WTC11 (cell line): ENCODE data around the gene CYP11A1. TPM values are rescaled to one million over a fixed set of nuclear protein-coding genes. Genes with fewer than 3 reads are reported as not detected.

Experiments used
- ATAC-seq: fragments of 200-7000 bp; cut with Tn5 transposase; 2 replicates; pipeline ENCODE4 v1.10.0; 2021; ENCODE audit warnings: mild to moderate bottlenecking, moderate library complexity
- CTCF ChIA-PET: fragments of 300-600 bp; sonication (Branson Sonifier 250); formaldehyde crosslinking; loops from one replicate; lab custom pipeline; 2021; ENCODE audit warnings: antibody characterized with exemption; lab: Charles Lee
- POLR2A ChIA-PET: fragments of 350-600 bp; sonication (Branson Sonifier 250); formaldehyde crosslinking; loops from one replicate; lab custom pipeline; 2021; ENCODE audit warnings: antibody characterized with exemption; lab: Charles Lee
- DNase-seq: peaks from one replicate; pipeline ENCODE4 v3.0.0; 2021; ENCODE audit warnings: low spot score
- H3K27ac Mint-ChIP-seq: 2 replicates; pipeline ENCODE4 v1.8.0; 2021; ENCODE audit warnings: mixed read lengths
- H3K27me3 Mint-ChIP-seq: 2 replicates; pipeline ENCODE4 v1.8.0; 2021; ENCODE audit warnings: low read depth, mild to moderate bottlenecking, moderate library complexity, mixed read lengths
- H3K36me3 Mint-ChIP-seq: 2 replicates; pipeline ENCODE4 v1.8.0; 2021; ENCODE audit warnings: mixed read lengths
- H3K4me1 Mint-ChIP-seq: 2 replicates; pipeline ENCODE4 v1.8.0; 2022; ENCODE audit warnings: mixed read lengths
- H3K4me3 Mint-ChIP-seq: 2 replicates; pipeline ENCODE4 v1.8.0; 2021; ENCODE audit warnings: mild to moderate bottlenecking, moderate library complexity, mixed read lengths
- H3K9me3 Mint-ChIP-seq: 2 replicates; pipeline ENCODE4 v1.8.0; 2021; ENCODE audit warnings: mixed read lengths
- NFATC4 ChIP-seq: fragments of 250-450 bp; sonication (Bioruptor Pico); IDR thresholded peaks from 2 replicates; pipeline ENCODE4 v1.9.0; 2021; ENCODE audit warnings: mild to moderate bottlenecking
- NFE2L1 ChIP-seq: sonication (generic); formaldehyde crosslinking; IDR thresholded peaks from 2 replicates; pipeline ENCODE4 v1.8.1; 2023; ENCODE audit warnings: missing genetic modification reagents
- NR3C1 ChIP-seq: sonication (generic); formaldehyde crosslinking; conservative IDR thresholded peaks from 2 replicates; pipeline ENCODE4 v1.8.1; 2023; ENCODE audit warnings: low read depth, mild to moderate bottlenecking, missing genetic modification reagents
- TCF7 ChIP-seq: sonication (generic); formaldehyde crosslinking; IDR thresholded peaks from 2 replicates; pipeline ENCODE4 v1.8.0; 2022; ENCODE audit warnings: mild to moderate bottlenecking, low read depth, missing genetic modification reagents, moderate library complexity
- TEAD1 ChIP-seq: sonication (generic); formaldehyde crosslinking; IDR thresholded peaks from 2 replicates; pipeline ENCODE4 v1.8.0; 2022; ENCODE audit warnings: mild to moderate bottlenecking, missing genetic modification reagents
- ZNF671 ChIP-seq: fragments of 250-450 bp; sonication (Bioruptor Pico); IDR thresholded peaks from 2 replicates; pipeline ENCODE4 v1.8.0; 2021; ENCODE audit warnings: mild to moderate bottlenecking
- total RNA-seq: library from RNA; stranded (reverse); gene quantifications from 3 replicates; pipeline ENCODE4 v1.2.3, GENCODE V29; 2021
- TF ChIP-seq, protein P1 (sequence below): sonication (generic); formaldehyde crosslinking; IDR thresholded peaks from 2 replicates; pipeline ENCODE4 v1.8.1; 2023; ENCODE audit warnings: mild to moderate bottlenecking, missing genetic modification reagents
- TF ChIP-seq, protein P2 (sequence below): sonication (generic); formaldehyde crosslinking; IDR thresholded peaks from 2 replicates; pipeline ENCODE4 v1.8.1; 2022; ENCODE audit warnings: low read depth, mild to moderate bottlenecking, moderate library complexity, missing genetic modification reagents, borderline replicate concordance
- TF ChIP-seq, protein P3 (sequence below): sonication (generic); formaldehyde crosslinking; IDR thresholded peaks from 2 replicates; pipeline ENCODE4 v1.8.0; 2023; ENCODE audit warnings: mild to moderate bottlenecking, missing genetic modification reagents
- TF ChIP-seq, protein P4 (sequence below): sonication (generic); formaldehyde crosslinking; IDR thresholded peaks from 2 replicates; pipeline ENCODE4 v1.8.0; 2022; ENCODE audit warnings: mild to moderate bottlenecking, missing genetic modification reagents
- TF ChIP-seq, protein P5 (sequence below): sonication (generic); formaldehyde crosslinking; IDR thresholded peaks from 2 replicates; pipeline ENCODE4 v1.8.1; 2022; ENCODE audit warnings: low read depth, missing genetic modification reagents, borderline replicate concordance
- TF ChIP-seq, protein P6 (sequence below): sonication (generic); formaldehyde crosslinking; IDR thresholded peaks from 2 replicates; pipeline ENCODE4 v1.8.1; 2023; ENCODE audit warnings: mild to moderate bottlenecking, missing genetic modification reagents
- TF ChIP-seq, protein P7 (sequence below): sonication (generic); formaldehyde crosslinking; IDR thresholded peaks from 2 replicates; pipeline ENCODE4 v1.8.0; 2022; ENCODE audit warnings: mild to moderate bottlenecking, missing genetic modification reagents
- TF ChIP-seq, protein P8 (sequence below): sonication (generic); formaldehyde crosslinking; IDR thresholded peaks from 2 replicates; pipeline ENCODE4 v1.8.1; 2023; ENCODE audit warnings: mild to moderate bottlenecking, missing genetic modification reagents, moderate library complexity

Gene CYP11A1
- total RNA-seq, 1 experiment from 2014 or later, result 3.4 TPM

DNA sequence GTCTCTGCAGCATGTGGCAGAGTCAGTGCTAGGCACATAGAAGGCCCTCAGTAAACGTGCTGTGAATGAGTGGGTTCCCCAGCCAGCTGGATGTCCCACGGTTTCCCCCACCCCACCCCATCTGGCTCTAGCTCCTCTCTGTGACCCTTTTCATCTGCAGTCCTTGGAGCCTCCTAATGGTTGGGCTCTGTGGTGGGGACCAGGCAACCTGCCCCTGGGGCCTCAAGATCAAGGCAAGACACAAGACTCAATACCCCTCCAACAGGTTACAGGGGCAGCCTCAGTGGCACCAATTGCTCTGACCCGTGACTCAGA lies 17.1 kb upstream of the CYP11A1 start:
- Mint-ChIP-seq H3K36me3 (no peaks in the 10 kb centered on the region), H3K27me3 (no peaks in the 10 kb centered on the region), H3K9me3 (no peaks in the 10 kb centered on the region), H3K4me1 (peaks cover 13% of the 10 kb centered on the region), H3K27ac (no peak overlapping the region)
- POLR2A ChIA-PET, result interaction anchor here (1.7 kb wide), 1 partner anchor 50 kb away, joined by 7 read pairs; the partner anchor contains the start of gene SEMA7A
- no peak for ATAC-seq
- TF ChIP-seq ZNF671 (no peak), NFE2L1 (CRISPR knock-in tag) (no peak), NFATC4 (CRISPR knock-in tag) (no peak), TEAD1 (no peak), TCF7 (CRISPR knock-in tag) (no peak), NR3C1 (no peak)
- TF ChIP-seq, protein P1, sequence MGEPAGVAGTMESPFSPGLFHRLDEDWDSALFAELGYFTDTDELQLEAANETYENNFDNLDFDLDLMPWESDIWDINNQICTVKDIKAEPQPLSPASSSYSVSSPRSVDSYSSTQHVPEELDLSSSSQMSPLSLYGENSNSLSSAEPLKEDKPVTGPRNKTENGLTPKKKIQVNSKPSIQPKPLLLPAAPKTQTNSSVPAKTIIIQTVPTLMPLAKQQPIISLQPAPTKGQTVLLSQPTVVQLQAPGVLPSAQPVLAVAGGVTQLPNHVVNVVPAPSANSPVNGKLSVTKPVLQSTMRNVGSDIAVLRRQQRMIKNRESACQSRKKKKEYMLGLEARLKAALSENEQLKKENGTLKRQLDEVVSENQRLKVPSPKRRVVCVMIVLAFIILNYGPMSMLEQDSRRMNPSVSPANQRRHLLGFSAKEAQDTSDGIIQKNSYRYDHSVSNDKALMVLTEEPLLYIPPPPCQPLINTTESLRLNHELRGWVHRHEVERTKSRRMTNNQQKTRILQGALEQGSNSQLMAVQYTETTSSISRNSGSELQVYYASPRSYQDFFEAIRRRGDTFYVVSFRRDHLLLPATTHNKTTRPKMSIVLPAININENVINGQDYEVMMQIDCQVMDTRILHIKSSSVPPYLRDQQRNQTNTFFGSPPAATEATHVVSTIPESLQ (CRISPR knock-in tag), result no peak
- TF ChIP-seq, protein P2, sequence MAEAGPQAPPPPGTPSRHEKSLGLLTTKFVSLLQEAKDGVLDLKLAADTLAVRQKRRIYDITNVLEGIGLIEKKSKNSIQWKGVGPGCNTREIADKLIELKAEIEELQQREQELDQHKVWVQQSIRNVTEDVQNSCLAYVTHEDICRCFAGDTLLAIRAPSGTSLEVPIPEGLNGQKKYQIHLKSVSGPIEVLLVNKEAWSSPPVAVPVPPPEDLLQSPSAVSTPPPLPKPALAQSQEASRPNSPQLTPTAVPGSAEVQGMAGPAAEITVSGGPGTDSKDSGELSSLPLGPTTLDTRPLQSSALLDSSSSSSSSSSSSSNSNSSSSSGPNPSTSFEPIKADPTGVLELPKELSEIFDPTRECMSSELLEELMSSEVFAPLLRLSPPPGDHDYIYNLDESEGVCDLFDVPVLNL (CRISPR knock-in tag), result no peak
- TF ChIP-seq, protein P3, sequence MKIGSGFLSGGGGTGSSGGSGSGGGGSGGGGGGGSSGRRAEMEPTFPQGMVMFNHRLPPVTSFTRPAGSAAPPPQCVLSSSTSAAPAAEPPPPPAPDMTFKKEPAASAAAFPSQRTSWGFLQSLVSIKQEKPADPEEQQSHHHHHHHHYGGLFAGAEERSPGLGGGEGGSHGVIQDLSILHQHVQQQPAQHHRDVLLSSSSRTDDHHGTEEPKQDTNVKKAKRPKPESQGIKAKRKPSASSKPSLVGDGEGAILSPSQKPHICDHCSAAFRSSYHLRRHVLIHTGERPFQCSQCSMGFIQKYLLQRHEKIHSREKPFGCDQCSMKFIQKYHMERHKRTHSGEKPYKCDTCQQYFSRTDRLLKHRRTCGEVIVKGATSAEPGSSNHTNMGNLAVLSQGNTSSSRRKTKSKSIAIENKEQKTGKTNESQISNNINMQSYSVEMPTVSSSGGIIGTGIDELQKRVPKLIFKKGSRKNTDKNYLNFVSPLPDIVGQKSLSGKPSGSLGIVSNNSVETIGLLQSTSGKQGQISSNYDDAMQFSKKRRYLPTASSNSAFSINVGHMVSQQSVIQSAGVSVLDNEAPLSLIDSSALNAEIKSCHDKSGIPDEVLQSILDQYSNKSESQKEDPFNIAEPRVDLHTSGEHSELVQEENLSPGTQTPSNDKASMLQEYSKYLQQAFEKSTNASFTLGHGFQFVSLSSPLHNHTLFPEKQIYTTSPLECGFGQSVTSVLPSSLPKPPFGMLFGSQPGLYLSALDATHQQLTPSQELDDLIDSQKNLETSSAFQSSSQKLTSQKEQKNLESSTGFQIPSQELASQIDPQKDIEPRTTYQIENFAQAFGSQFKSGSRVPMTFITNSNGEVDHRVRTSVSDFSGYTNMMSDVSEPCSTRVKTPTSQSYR (CRISPR knock-in tag), result no peak
- TF ChIP-seq, protein P4, sequence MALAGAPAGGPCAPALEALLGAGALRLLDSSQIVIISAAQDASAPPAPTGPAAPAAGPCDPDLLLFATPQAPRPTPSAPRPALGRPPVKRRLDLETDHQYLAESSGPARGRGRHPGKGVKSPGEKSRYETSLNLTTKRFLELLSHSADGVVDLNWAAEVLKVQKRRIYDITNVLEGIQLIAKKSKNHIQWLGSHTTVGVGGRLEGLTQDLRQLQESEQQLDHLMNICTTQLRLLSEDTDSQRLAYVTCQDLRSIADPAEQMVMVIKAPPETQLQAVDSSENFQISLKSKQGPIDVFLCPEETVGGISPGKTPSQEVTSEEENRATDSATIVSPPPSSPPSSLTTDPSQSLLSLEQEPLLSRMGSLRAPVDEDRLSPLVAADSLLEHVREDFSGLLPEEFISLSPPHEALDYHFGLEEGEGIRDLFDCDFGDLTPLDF (CRISPR knock-in tag), result no peak
- TF ChIP-seq, protein P5, sequence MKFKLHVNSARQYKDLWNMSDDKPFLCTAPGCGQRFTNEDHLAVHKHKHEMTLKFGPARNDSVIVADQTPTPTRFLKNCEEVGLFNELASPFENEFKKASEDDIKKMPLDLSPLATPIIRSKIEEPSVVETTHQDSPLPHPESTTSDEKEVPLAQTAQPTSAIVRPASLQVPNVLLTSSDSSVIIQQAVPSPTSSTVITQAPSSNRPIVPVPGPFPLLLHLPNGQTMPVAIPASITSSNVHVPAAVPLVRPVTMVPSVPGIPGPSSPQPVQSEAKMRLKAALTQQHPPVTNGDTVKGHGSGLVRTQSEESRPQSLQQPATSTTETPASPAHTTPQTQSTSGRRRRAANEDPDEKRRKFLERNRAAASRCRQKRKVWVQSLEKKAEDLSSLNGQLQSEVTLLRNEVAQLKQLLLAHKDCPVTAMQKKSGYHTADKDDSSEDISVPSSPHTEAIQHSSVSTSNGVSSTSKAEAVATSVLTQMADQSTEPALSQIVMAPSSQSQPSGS (CRISPR knock-in tag), result no peak
- TF ChIP-seq, protein P6, sequence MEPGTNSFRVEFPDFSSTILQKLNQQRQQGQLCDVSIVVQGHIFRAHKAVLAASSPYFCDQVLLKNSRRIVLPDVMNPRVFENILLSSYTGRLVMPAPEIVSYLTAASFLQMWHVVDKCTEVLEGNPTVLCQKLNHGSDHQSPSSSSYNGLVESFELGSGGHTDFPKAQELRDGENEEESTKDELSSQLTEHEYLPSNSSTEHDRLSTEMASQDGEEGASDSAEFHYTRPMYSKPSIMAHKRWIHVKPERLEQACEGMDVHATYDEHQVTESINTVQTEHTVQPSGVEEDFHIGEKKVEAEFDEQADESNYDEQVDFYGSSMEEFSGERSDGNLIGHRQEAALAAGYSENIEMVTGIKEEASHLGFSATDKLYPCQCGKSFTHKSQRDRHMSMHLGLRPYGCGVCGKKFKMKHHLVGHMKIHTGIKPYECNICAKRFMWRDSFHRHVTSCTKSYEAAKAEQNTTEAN (CRISPR knock-in tag), result no peak
- TF ChIP-seq, protein P7, sequence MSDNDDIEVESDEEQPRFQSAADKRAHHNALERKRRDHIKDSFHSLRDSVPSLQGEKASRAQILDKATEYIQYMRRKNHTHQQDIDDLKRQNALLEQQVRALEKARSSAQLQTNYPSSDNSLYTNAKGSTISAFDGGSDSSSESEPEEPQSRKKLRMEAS (CRISPR knock-in tag), result no peak
- TF ChIP-seq, protein P8, sequence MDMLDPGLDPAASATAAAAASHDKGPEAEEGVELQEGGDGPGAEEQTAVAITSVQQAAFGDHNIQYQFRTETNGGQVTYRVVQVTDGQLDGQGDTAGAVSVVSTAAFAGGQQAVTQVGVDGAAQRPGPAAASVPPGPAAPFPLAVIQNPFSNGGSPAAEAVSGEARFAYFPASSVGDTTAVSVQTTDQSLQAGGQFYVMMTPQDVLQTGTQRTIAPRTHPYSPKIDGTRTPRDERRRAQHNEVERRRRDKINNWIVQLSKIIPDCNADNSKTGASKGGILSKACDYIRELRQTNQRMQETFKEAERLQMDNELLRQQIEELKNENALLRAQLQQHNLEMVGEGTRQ (CRISPR knock-in tag), result no peak
- TF ChIP-seq, all 79 proteins: peak for 0
- no peak for DNase-seq
- CTCF ChIA-PET, result interaction anchor here (0.7 to 4.2 kb wide), 9 partner anchors 8 to 336 kb away, joined by 3 to 38 read pairs (median 6); no protein-coding TSS in a partner anchor
- H3K4me3 Mint-ChIP-seq, result no peak overlapping the region
